Osteoblast (primary cell): ENCODE results near the gene KIAA0232. TPM values are rescaled to one million over a fixed set of nuclear protein-coding genes. Genes with fewer than 3 reads are reported as not detected.

Source experiments
- DNase-seq: peaks from one replicate; pipeline ENCODE4 v3.0.0; 2011; ENCODE audit warnings: low spot score, mixed read lengths; ENCODE audit not compliant: insufficient read length; ENCODE audit errors: missing footprints
- H2AFZ ChIP-seq: 2 replicates; pipeline ENCODE4 v1.6.0; 2011; ENCODE audit warnings: mild to moderate bottlenecking, low read length
- H3K27ac ChIP-seq: 2 replicates; pipeline ENCODE4 v1.5.1; 2011; ENCODE audit warnings: mild to moderate bottlenecking, low read depth, low read length, moderate library complexity
- H3K27me3 ChIP-seq: 2 replicates; pipeline ENCODE4 v1.6.0; 2012; ENCODE audit warnings: mild to moderate bottlenecking, control low read depth, inconsistent platforms, low read length, moderate library complexity; ENCODE audit not compliant: insufficient read depth
- H3K36me3 ChIP-seq: 2 replicates; pipeline ENCODE4 v1.5.1; 2011; ENCODE audit warnings: mild to moderate bottlenecking, low read length, control low read depth, moderate library complexity; ENCODE audit not compliant: insufficient read depth
- H3K4me1 ChIP-seq: 2 replicates; pipeline ENCODE4 v1.5.1; 2011; ENCODE audit warnings: mild to moderate bottlenecking, low read length, control low read depth, moderate library complexity; ENCODE audit not compliant: insufficient read depth
- H3K4me2 ChIP-seq: 2 replicates; pipeline ENCODE4 v1.6.0; 2011; ENCODE audit warnings: mild to moderate bottlenecking, low read length; ENCODE audit not compliant: insufficient read depth
- H3K4me3 ChIP-seq: fragments of 200-600 bp; sonication (generic); 3 replicates; pipeline ENCODE4 v1.5.1; 2012; ENCODE audit warnings: mild to moderate bottlenecking, low read length, inconsistent platforms; ENCODE audit not compliant: insufficient read depth
- H3K79me2 ChIP-seq: 2 replicates; pipeline ENCODE4 v1.6.0; 2012; ENCODE audit warnings: mild to moderate bottlenecking, low read length, control low read depth, inconsistent platforms; ENCODE audit not compliant: insufficient read depth
- H3K9me3 ChIP-seq: 2 replicates; pipeline ENCODE4 v1.5.1; 2011; ENCODE audit warnings: low read depth, low read length, control low read depth
- H4K20me1 ChIP-seq: 2 replicates; pipeline ENCODE4 v1.6.0; 2012; ENCODE audit warnings: mild to moderate bottlenecking, low read length, control low read depth; ENCODE audit not compliant: insufficient read depth
- total RNA-seq: library from RNA; depleted of rRNA; stranded (reverse); fragments of >200 nt; gene quantifications from 2 replicates; pipeline ENCODE4 v1.2.3, GENCODE V29; 2012
- TF ChIP-seq, protein P1 (sequence below): IDR thresholded peaks from 2 replicates; pipeline ENCODE4 v1.5.1; 2011; ENCODE audit warnings: mild to moderate bottlenecking, low read depth, low read length, moderate library complexity; ENCODE audit errors: extremely low read depth

KIAA0232 gene
- total RNA-seq, 1 donor, result 23.9 TPM

DNA sequence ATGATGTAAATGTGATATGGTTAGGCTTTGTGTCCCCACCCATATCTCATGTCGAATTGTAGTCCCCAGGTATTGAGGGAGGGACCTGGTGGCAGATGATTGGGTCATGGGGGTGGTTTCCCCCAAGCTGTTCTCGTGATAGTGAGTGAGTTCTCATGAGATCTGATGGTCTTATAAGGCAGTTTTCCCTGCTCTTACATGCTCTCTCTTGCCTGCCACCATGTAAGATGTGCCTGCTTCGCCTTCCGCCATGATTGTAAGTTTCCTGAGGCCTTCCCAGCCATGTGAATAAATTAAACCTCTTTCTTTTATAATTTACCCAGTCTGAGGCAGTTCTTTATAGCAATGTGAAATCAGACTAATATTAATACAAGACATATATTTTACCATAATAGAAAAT lies 42.6 kb upstream of the KIAA0232 start:
- Histone ChIP-seq H3K9me3 (no peaks in the 10 kb centered on the region), H3K79me2 (no peaks in the 10 kb centered on the region), H3K27ac (no peak overlapping the region), H2AFZ (no peak overlapping the region), H3K27me3 (no peaks in the 10 kb centered on the region), H3K4me2 (no peak overlapping the region), H3K4me1 (no peaks in the 10 kb centered on the region), H3K36me3 (no peaks in the 10 kb centered on the region), H4K20me1 (no peaks in the 10 kb centered on the region), H3K4me3 (no peak overlapping the region)
- TF ChIP-seq, protein P1, sequence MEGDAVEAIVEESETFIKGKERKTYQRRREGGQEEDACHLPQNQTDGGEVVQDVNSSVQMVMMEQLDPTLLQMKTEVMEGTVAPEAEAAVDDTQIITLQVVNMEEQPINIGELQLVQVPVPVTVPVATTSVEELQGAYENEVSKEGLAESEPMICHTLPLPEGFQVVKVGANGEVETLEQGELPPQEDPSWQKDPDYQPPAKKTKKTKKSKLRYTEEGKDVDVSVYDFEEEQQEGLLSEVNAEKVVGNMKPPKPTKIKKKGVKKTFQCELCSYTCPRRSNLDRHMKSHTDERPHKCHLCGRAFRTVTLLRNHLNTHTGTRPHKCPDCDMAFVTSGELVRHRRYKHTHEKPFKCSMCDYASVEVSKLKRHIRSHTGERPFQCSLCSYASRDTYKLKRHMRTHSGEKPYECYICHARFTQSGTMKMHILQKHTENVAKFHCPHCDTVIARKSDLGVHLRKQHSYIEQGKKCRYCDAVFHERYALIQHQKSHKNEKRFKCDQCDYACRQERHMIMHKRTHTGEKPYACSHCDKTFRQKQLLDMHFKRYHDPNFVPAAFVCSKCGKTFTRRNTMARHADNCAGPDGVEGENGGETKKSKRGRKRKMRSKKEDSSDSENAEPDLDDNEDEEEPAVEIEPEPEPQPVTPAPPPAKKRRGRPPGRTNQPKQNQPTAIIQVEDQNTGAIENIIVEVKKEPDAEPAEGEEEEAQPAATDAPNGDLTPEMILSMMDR, result no peak
- no peak for DNase-seq

DNA sequence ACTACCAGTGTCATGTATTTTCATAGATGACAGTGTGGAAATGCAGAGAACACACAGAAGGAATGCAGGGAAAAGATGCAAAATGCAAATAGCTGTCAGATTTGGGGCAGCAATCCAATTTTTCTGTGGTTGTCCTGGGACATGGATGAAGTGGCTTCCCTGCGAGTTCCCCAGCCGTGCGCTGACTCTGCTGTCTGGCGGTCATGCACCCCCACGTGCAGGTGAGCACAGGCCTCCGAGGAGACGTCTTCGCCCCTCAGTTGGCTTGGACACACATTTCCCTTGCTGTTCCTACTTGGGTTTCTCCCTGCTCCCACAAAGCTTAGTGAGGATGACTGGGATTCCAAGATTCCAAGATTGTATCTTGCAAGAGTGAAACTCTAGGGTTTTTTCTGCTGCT lies 42.2 kb upstream of the KIAA0232 start:
- Histone ChIP-seq H3K4me1 (no peaks in the 10 kb centered on the region), H3K9me3 (no peaks in the 10 kb centered on the region), H2AFZ (no peak overlapping the region), H3K27me3 (no peaks in the 10 kb centered on the region), H4K20me1 (no peaks in the 10 kb centered on the region), H3K4me2 (no peak overlapping the region), H3K79me2 (no peaks in the 10 kb centered on the region), H3K36me3 (no peaks in the 10 kb centered on the region), H3K4me3 (no peak overlapping the region), H3K27ac (no peak overlapping the region)
- TF ChIP-seq, protein P1, result no peak
- DNase-seq, result no peak

DNA sequence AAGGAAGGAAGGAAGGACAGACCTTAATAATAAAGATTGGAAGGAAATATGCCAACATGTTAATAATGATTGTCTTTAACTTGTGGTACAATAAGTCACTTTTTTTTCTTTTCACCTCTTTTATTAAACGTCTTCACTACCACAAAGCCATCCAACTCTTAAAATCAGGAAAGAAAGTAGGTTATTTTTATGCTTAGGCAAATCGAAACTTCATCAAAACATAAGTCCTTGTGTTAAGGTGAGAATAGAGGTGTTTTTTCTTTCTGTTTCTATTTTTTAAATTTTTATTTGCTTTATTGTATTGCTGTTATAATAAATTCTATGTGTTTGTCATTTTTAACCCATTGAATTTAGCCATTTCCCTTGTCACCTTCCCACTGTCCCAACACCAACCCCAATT lies 40.0 kb upstream of the KIAA0232 start:
- no peak overlapping the region for H3K4me3 ChIP-seq
- TF ChIP-seq, protein P1, result no peak
- no peak overlapping the region for H3K27ac ChIP-seq
- H3K4me1 ChIP-seq, result no peaks in the 10 kb centered on the region
- H3K4me2 ChIP-seq, result no peak overlapping the region
- H2AFZ ChIP-seq, result no peak overlapping the region
- no peak for DNase-seq
- H3K36me3 ChIP-seq, result no peaks in the 10 kb centered on the region
- no peaks in the 10 kb centered on the region for H3K9me3 ChIP-seq
- no peaks in the 10 kb centered on the region for H4K20me1 ChIP-seq
- no peaks in the 10 kb centered on the region for H3K27me3 ChIP-seq
- H3K79me2 ChIP-seq, result no peaks in the 10 kb centered on the region

DNA sequence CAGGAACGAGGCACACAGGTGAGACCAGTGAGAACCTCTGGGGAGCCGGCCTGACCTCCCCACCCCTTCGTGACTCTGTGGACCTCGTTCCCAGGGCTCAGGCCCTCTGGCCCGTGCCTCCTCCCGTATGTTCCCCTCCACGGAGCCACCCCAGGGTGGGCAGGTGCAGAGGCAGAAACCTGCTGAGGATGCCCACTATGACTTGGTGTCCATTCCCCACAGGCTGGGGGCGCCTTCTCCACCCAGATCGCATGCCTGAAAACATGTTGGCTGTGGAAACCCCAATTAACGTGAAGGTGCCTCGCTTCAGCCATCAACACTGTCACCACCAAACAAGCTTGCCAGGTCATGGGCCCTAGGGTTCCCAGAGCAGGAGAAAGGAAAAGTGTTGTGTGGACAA lies 39.5 kb upstream of the KIAA0232 start:
- H3K27me3 ChIP-seq, result no peaks in the 10 kb centered on the region
- no peak overlapping the region for H3K4me2 ChIP-seq
- no peaks in the 10 kb centered on the region for H3K4me1 ChIP-seq
- no peak overlapping the region for H3K4me3 ChIP-seq
- H3K9me3 ChIP-seq, result no peaks in the 10 kb centered on the region
- no peaks in the 10 kb centered on the region for H3K79me2 ChIP-seq
- no peaks in the 10 kb centered on the region for H3K36me3 ChIP-seq
- H2AFZ ChIP-seq, result no peak overlapping the region
- H3K27ac ChIP-seq, result no peak overlapping the region
- no peaks in the 10 kb centered on the region for H4K20me1 ChIP-seq
- TF ChIP-seq, protein P1, result no peak
- DNase-seq, result peak; percentile 62
